ENCODE results near the gene TMEM9. TPM values are rescaled to one million over a fixed set of nuclear protein-coding genes. Genes with fewer than 3 reads are reported as not detected.

Gene TMEM9
- total RNA-seq = 32.7 and 46.7 TPM in 2 replicates

DNA sequence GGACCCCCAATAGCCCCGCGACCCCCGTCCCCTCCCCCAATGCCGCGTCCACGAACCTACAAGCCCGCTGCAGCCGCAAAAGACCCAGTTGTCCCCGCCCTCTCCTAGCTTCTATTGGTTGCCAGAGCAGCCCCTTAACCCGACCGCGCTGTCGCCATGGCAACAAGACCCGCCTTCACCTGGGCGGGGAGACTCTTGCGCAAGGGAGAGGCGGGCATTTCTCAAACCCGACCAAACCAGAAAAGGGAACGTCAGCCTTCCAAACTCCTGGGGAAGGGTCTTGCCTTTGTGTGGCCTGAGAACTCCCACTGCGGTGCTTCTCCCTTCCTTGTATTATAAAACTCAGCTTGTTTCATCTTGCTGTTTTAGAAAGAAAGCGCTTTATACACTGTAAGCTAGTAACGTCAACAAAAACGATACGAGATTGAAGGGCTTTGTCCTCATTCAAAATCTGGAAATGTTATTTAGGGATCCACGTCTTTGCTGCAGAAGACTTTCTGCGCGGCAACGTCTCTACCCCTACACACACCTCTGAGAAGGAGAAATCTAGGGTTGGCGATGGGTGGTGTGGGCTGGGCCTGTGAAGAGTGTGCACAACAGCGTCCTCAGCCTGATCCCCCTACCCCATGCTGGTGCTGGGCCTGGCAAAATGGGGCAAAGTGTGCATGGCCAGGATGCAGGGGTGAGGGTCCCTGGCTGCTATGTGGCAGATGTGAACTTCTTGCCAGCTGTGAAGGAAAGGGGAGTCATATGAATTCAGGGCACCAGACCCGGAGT, at the start of gene TMEM9:
TMEM9 (minus strand) TSS at position 86 of the 777 bp plus-strand sequence. CDS start 551 bp downstream, outside the sequence.

DNA sequence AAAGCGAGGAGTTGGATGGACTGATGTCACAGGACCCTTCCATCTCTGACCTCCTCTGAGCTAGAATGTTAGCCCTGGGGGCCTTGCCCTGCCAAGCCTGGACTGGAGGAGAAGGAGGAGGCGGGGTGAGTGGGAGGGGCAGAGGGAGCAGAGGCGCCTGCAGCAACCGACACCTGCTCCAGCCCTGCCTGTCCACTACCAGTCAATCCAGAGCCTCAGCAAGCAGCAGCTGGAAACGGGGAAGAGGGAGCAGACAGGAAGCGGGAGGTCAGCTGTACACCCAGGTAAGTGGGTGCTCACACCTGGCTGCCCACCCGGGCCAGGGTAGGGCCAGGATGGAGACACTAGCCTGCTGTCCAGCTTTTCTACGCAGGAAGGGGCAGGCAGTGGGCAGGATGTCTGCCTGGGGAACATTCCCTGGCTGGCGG, 36.4 kb upstream of the TMEM9 start, which contains the start of gene IGFN1:
IGFN1 (plus strand) TSS at position 201 of the 428 bp plus-strand sequence. CDS start 2,470 bp downstream, outside the sequence.

DNA sequence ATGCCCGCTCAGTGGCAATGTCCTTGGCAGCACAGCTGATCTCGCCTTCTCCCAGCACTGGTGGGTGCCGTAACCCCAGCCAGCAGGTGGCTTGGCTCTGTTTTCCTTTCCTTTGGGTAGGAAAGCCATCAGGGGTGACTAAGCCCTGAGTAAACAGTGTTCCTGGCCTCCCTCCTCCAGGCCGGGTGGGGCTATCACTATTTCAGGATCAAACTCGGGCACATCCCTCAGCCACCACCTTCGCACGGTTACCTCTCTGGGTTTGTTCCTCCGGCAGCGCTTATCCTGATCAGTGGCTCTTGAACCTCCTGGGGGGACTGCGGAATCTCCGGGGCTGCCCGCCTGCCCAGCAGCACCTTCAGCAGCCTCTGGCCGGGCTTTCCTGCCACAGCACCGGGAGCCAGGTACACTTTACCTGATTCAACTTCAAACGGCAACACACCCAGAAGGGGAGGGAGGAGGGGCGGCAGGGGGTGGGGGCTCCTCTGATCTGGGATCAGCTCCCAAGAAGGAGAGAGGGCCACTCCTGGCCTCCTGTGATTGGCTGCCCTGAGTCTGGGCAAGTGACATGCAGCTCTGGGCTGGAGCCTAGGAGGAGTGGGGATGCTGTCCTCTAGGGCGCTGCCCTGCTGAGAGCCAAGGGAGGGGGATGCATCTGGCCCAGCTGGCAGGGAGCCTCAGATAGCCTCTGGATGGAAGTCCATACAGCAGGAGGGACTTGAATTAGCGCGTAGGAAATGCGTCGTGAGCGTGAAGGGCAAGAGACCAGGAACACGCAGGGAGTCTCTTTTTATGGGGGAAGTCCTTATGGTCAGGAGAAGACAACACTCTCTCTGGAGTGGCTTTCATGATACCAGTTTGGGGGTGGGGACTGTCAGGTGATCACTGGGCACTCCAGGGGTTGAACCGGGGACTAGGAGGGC, 27.2 kb downstream of the TMEM9 start, which contains the start of gene ASCL5:
ASCL5 (minus strand) TSS at position 353 of the 923 bp plus-strand sequence. CDS start 11,812 bp downstream, outside the sequence.

DNA sequence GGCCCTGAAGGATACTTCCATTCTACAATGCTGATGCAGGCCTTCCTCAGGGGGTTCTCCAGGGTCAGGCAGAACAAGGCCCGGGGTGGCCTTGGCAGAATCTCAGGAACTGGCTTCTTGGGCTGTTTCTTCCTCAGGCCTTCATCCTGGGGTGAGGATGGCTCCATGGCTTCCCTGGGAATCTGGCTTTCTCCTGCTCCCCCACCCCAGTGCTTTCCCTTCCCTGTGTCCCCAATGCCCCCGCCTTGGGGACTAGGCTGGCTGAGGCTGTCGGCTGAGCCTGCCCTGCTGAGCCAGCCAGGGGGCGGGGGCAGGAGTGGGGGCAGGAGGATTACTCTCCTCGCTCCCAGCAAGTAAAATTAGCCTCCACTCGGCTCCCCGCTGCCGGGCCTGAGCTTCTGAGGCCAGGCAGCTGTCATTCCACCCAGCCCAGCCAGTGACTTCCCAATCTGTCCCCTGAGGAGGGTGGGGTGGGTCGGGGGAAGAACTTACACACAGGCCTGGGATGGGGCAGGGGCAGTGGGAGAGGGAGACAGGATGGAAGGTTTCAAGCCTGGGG, 42.0 kb downstream of the TMEM9 start, which contains the start of gene CACNA1S:
CACNA1S (minus strand) TSS at position 254 of the 559 bp plus-strand sequence; CDS start at position 167, 87 bp downstream.

Other genes starting within 250 kb of the TMEM9 start
- 4.6 and 5.2 TPM in 2 replicates for gene KIF21B, start 130.8 kb downstream of the TMEM9 start, total RNA-seq
- not detected in 2 replicates for gene CACNA1S, start 42.0 kb downstream of the TMEM9 start, total RNA-seq
- not detected in 2 replicates for gene ASCL5, start 27.3 kb downstream of the TMEM9 start, total RNA-seq
- gene IGFN1, start 36.4 kb upstream of the TMEM9 start, total RNA-seq = not detected in 2 replicates
- gene PKP1, start 129.0 kb upstream of the TMEM9 start, total RNA-seq = under 0.01 and 0.10 TPM in 2 replicates
- not detected in 2 replicates for gene TNNT2, start 223.2 kb upstream of the TMEM9 start, total RNA-seq
- not detected in 2 replicates for gene LAD1, start 244.8 kb upstream of the TMEM9 start, total RNA-seq